A673 (cell line): ENCODE results near the gene TIAM1.

Source experiments
- CTCF ChIP-seq: fragments of 300-800, 200-600 bp; sonication (generic); conservative IDR thresholded peaks from 2 replicates; pipeline ENCODE4 v1.5.1; 2017; ENCODE audit warnings: low read depth, mild to moderate bottlenecking, antibody characterized with exemption, low read length, moderate library complexity, mixed read lengths
- EZH2 ChIP-seq: fragments of 200-600 bp; sonication (generic); IDR thresholded peaks from 2 replicates; pipeline ENCODE4 v1.6.1; 2017; ENCODE audit warnings: borderline replicate concordance, low read depth, mild to moderate bottlenecking, mixed read lengths, antibody characterized with exemption, low read length; ENCODE audit not compliant: poor library complexity, severe bottlenecking

- TF ChIP-seq CTCF: no peak
- TF ChIP-seq EZH2: no peak
Observed at GRCh38 chr21:31372471-31372765, 28.4 kb upstream of the TIAM1 start.
